ELF-1 (cell line): ENCODE measurements around the gene UBA7.
"Not testable (repeated sequence)": the region's sequence is repeated elsewhere in the genome, so short reads cannot be mapped to it uniquely, and the experiment has no call there.

Experiments used
- DNase-seq: peaks from one replicate; pipeline ENCODE4 v3.0.0-alpha.2; 2016; ENCODE audit warnings: low read depth, low spot score

Gene UBA7, protein sequence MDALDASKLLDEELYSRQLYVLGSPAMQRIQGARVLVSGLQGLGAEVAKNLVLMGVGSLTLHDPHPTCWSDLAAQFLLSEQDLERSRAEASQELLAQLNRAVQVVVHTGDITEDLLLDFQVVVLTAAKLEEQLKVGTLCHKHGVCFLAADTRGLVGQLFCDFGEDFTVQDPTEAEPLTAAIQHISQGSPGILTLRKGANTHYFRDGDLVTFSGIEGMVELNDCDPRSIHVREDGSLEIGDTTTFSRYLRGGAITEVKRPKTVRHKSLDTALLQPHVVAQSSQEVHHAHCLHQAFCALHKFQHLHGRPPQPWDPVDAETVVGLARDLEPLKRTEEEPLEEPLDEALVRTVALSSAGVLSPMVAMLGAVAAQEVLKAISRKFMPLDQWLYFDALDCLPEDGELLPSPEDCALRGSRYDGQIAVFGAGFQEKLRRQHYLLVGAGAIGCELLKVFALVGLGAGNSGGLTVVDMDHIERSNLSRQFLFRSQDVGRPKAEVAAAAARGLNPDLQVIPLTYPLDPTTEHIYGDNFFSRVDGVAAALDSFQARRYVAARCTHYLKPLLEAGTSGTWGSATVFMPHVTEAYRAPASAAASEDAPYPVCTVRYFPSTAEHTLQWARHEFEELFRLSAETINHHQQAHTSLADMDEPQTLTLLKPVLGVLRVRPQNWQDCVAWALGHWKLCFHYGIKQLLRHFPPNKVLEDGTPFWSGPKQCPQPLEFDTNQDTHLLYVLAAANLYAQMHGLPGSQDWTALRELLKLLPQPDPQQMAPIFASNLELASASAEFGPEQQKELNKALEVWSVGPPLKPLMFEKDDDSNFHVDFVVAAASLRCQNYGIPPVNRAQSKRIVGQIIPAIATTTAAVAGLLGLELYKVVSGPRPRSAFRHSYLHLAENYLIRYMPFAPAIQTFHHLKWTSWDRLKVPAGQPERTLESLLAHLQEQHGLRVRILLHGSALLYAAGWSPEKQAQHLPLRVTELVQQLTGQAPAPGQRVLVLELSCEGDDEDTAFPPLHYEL

DNA sequence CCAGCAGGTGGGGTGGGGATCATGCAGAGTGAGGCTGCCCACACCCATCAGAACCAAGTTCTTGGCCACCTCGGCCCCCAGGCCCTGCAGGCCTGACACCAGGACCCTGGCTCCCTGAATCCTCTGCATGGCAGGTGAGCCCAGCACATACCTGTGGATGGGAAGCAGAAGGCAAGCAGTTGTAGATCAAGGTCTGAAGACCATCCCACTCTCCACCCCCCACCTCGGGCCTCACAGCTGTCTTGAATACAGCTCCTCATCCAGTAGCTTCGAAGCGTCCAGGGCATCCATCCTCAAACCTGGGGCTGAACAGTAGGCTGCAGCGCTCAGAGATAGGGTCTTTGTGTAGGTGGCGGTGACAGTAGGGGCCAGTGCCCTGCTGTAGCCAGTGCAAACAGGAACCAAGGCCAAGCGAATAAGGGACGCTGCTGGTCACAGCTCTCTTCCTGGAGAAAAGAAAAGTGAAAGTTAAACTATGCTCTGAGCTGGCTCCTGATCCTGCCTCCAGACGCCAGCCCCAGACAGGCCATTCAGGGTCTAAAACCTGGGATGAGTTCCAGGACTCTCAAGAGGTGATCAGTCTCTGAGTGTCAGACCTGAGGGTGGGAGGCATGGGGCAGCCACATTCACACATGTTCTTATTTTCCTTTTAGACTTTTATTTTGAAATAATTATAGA is at the start of gene UBA7:
TSS of gene UBA7 (minus strand) at position 457 of the 678 bp plus-strand sequence. CDS start at position 291, 166 bp downstream.
- DNase-seq, result no peak

DNA sequence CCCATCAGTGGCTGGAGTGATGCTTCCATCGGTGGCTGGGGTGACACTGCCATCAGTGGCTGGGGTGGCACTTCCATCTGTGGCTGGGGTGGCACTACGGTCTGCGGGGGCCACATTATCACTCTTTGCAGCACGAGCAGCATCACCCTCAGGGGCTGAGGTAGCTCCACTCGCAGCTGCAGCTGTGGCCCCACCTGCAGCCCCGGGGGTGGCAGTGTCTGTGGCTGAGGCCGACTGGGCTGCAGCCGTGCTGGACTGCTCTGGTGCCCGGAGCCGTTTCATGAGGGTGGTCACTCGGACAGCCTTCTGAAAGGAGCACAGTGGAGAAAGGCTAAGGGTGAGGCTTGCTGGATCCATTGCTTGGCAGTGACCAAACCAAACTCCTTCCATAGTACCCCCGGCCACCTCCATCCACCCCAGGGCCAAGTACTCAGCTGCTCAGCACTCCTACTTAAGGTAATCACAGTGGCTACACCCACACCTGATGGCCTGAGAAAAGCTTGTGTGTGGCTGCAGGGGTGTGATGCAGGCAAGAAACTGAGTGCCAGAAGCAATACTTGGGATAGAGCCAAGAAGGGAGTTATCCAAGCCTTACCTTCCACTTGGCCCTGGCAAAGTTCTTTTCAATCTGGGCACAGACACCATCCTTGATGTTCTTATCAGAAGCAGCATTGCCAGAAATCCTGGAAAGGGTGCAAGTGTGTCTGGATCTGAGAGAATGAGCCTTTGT is 46.0 kb upstream of the UBA7 start:
- no peak for DNase-seq

DNA sequence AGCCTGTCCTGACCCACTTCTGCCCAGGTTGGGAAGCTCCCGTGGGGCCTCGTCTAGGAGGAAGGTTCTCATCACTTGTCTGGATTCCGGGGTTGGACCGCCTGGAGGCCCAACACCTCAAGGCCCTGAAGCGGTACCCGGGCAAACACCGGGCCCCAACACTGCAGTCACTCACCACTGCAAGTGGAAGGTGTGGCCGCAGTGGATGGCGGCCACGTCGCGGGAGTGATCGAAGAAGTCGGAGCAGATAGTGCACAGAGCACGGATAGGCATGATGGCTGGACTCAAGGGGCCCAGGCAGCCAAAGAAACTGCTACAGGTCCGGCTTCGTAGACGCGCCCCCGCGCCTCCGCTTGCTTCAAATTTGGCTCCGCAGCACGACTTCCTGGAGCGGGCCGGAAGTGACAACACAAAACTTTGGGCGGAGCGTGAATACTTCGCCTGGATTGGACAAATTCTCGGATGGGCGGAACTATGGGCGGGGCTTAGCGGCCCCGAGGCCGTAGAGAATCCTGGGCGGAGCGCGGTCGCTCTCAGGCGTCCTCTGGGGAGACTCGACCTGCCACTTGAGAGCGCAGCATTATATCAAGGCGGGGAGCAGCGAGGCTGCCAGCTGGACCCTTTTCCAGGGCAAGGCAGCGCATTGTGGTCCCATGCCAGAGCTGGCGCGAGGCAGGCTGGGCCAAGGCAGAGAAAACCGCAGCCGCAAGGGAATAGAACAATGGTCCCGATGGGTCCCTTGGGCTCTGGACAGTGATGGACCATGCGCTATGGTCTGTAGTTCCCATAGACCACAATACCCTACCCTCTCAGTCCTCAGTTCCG is 42.6 kb upstream of the UBA7 start, which contains the start of gene TRAIP:
TSS of gene TRAIP (minus strand) at position 384 of the 825 bp plus-strand sequence. CDS start at position 273, 111 bp downstream.
- DNase-seq, result peak; percentile 98

DNA sequence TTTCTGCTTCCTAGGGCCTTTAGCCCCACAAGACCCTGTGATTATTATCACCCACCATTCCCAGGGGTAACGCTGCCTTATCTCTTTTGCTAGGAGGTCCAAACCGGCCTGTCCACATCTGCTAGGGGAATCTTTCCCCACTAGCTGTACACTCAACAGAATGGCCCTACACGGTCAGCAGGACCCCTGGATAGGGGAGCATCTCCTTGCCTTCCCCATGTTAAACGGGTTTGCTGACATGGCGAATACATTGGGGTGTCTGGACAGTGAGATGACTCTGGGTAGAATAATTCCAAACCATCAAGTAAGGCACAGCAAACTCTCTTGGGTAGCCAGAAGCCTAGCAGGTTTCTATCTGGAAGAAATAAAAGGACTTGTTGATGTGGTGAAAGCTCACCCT is 41.9 kb upstream of the UBA7 start:
- no peak for DNase-seq

DNA sequence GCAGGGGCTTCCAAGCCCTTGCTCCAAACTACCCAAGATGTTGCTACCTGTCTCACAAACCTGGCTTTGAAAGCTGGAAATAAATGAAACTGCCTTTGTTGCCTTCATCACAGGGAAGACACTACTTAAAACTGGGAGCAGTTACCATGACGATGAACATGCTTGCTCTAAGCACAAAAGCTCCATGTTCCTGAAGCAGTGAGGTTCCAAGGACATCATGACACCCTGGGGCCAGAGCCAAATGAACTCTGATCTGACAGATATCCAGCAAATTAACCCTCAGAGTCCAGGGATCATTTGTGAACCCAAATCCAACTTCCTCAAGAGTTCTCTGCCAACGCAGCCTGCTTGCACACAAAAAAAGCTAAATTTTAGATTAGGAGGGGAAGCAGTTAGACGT is 31.9 kb upstream of the UBA7 start:
- no peak for DNase-seq

DNA sequence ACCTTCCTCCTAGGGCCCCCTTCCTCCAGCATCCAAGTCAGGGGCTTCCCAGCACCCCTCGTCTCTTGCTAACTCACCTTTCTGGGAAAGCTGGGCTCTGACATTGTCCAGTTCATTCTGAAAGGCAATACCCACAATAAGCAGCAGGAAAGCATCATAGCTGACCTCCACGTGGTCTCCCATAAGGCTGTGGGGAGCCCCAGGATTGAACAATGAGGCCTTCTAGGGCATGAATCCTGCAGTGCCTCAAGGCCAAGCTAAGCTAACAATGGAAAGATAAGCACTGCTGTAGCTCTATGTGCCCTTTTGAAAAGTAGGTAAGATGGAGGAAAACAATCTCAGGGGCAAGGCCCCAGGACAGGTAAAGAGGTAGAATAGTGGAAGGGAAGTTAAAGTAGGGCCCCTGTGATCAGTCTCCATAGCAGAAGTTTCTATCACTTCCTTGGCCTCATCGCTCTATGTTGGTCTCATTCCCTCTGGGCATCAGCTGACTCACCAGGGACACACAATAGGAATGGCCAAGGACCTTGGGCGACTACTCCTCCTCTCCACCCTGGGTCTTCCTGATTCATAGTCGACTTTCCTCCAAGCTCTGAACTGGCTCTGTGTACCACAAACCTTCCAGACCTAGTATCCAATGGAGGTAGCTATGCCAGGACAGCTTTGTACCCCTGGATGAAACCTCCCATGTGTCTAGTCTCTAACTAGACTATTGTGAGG is 30.9 kb upstream of the UBA7 start:
- DNase-seq, result no peak

DNA sequence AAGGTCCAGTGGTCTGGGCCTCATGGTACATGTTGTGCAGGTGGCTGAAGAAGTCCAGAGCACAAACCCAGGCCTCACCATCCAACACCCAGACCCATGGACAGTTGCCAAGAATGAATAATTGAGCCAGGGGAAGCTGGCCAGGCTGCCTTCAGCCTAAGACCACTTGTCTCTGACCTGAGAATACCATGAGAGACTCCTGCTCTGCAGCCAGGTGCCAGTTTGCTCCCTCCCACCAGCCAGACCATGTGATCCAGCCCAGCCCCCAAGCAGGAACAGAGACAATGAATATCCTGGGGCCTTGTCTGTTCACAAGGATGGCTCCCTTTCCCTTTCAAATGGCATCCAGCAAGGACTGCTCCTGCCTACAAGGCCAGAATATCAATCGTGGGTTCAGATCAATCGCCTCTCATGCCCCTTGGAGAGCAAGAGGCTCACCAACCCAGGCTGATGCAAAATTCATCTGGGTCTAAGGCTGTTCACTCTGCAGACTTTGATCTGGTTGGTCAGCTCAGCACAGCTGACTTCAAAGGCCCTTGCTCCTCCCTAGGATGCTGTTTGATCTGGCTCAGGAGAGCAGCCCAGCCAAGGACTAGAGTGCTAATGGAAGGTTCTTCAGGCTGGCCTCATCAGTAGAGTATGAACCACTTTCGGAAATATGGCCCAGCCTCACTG is 29.2 kb upstream of the UBA7 start:
- DNase-seq, result peak; percentile 13

DNA sequence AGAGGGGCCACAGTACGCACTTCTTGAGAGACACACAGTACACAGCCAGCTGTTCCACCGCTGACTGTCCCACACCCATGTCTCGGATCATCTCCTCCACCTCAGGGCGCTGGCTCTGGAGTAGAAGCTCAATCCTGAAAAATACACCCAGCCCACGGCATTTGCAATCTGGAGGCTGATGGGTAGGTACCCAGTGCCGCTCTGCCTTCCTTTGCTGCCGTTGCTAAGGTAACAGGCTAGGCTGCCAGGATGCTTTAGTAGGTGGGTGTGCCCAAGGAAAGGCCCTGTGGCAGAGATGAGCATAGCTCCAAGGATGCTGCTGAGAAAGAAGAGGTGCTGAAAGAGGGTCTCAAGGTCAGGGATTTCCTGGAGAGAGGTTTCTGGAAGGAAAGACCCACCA is 28.1 kb upstream of the UBA7 start:
- no peak for DNase-seq

DNA sequence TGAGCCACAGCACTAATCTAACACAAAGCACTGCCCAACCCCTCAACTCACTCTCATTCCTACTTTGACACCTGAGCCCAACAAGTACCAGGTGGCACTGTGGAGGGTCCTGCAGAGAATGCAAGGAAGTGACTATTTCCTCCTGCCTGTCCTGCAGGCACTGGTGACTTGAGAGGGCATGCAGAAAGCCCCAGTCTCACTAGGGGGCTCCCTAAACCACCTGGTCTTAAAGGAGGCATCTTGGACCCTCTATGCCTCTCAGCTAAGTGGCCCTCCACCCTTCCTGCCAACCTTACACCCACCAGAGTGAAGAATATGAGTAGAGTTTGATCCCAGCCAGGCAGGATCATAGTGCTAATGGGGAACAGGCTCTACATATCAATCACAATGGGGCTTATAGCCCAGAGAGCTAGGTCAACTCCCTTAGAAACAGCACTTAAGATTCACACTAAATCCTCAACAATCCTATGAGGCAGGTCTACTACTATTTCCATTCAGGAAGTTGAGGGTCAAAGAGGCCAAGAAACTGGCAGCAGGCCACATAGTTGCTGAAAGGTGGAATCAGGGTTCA is 27.5 kb upstream of the UBA7 start:
- peak; percentile 41 for DNase-seq

DNA sequence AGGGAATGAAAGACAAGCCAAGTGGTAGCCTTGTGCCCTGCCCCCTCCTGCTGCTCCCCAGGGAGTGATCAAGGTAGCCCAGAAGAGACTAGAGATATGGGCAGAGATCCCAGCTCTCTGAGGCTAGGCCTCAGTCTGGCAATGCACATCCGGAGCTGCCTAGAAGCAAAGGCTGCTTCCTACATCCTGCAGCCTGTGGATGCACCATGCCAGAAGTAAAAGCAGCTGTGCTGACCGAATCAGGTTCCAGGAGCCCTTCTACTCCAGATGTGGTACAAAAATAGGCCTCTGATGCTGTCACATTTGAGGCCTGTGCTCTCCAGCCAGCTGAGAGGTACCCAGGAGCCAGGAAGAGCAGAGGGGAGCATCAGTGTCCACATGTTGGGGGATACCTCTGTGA is 26.6 kb upstream of the UBA7 start:
- no peak for DNase-seq

DNA sequence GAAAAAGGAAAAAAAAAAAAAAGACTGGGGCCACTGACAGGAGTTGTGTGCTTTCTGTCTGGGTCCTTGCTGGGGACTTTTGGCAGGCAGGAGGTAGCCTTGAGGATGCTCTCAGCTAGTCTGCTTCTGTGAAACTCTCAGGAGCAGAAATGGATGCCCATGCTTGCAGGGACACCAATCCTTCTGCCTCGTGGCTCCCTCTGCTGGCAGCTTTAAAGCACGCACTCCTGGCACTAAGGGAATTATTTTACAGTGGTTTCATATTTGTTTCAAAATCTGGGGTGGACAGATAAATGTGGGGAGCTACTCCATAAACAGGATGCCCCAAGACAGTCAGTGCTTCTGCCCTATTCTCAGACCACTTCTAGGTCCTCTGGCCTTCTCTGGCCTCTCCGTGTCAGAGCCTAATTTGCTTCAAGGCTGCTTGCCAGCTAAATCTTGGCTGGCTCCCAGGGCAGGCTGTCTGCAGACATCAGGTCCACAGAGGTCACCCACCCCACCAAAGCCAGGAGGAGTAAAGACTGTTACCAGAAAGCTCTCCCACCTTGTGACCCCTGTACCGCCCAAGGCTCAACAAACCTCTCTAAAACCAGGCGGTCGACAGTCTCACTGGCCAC is 25.5 kb upstream of the UBA7 start:
- DNase-seq, result peak; percentile 50

DNA sequence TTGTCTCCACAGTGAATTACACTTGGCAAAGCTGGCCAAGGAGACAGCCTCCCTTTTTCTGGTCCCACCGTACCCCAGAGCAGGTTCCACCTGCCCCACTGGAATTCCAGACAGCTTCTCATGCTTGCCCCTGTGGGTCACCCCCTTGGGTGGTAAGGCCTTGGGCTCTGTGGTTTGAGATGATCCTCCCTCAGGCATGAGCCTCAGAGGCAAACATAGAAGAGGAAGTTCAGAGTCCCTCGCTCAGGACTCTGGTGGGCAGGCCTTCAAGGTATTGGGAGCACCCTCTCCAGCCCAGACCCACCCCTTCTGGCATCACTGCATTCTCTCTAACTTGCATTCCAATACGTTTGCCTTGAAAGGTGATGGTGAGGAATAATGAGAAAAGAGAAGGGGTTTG is 17.6 kb upstream of the UBA7 start:
- no peak for DNase-seq

DNA sequence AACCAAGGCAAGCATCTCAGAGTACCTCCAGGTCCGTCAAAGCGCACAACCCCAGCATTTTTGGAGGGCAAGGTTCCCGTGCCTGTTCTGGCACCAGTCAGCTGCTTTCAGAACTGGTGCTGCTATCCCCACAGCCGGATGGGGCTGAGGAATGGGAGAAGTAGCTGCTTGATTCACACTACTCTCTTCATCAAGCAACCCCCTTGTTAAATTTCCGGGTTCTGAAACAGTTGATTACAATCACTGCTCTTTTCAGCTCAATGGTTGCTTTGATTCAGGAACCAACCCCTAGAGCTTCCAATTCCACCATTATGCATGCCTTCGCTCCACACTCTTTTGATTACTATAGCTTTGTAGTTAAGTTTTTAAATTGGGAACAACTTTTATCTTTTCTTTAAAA is 12.3 kb upstream of the UBA7 start:
- no peak for DNase-seq

DNA sequence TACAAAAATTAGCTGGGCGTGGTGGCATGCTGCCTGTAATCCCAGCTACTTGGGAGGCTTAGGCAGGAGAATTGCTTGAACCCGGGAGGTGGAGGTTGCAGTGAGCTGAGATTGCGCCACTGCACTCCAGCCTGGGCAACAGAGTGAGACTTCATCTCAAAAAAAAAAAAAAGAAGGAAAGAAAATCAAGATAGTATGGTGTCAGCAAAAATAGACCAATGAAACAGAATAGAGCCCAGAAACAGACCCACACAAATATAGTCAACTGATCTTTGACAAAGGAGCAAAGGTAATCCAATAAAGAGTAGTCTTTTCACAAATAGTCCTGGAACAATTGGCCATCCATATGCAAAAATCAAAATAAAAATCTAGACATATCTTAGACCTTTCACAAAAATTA is 9.4 kb upstream of the UBA7 start:
- not testable (repeated sequence) for DNase-seq

DNA sequence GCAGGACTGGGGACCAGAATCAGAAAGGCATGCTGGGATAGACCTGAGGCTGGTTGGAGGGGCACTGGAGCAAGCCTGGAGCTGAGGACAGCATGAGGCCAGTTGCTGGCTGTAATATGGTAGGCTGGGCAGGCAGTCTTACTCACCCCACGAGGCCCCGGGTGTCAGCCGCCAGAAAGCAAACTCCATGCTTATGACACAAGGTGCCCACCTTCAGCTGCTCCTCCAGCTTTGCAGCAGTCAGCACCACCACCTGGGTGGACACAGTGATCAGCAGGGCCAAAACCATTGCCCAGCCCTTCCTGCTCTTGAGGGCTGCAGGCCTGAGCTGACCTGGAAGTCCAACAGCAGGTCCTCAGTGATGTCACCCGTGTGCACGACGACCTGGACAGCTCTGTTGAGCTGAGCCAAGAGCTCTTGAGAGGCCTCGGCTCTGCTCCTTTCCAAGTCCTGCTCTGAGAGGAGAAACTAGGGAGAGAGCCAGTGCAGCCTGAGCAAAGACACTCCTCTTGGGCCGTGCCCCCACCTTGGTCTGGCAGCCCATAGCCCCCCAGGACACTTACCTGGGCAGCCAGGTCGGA is 747 bp downstream of the UBA7 start:
- no peak for DNase-seq

DNA sequence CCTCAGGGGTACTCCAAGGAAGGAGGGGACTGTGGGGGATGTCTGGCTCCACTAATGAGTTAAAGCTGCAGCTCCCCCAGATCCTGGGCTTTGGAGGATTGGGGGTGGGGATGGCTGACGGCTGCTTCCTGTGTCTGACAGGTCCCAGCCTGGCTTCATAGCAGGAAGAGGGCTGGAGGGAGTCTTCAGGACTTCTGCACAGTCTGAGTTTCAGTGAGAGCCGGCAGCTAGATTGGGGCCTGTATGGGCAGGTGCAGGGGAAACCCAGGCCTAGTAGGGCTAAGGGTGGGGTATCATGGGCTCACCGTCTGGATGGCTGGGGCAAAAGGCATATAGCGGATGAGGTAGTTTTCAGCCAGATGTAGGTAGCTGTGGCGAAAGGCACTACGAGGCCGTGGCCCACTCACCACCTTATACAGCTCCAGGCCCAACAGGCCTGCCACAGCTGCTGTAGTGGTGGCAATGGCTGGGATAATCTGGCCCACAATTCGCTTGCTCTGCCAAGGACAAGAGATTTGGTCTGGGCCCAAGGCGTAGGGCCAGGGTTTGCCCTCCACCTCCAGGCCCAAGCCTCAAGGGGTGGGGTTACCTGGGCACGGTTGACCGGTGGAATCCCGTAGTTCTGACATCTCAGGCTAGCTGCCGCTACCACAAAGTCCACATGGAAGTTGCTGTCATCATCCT is 6.2 kb downstream of the UBA7 start:
- no peak for DNase-seq

DNA sequence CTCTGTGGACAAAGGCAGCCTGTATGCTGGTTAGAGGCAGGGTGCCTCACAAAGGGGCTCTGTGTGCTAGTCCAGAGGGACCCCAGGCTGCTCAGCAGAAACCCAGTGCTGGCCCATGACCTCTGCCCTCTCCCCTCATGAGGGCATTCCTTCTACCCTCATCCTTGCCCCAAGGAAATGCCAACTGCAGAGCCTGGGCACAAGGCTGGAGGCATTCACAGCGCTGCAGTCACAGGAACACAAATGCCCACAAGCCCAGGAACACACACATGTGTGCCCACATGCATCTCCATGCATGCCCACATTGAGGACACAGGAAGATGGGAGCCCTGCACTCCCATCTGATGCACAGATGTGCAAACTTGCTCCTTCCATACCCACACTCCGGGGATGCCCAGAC is 6.9 kb downstream of the UBA7 start:
- DNase-seq, result no peak
